GM23338 (cell line): ENCODE measurements around the gene CIROP. TPM values are rescaled to one million over a fixed set of nuclear protein-coding genes. Genes with fewer than 3 reads are reported as not detected.

Source experiments
- ATAC-seq: fragments of 200-7000 bp; cut with Tn5 transposase; 3 replicates; pipeline ENCODE4 v1.9.1; 2020
- DNase-seq: peaks from one replicate; pipeline ENCODE4 v3.0.0-alpha.2; 2015; ENCODE audit warnings: low spot score
- H2AFZ ChIP-seq: fragments of 200-600 bp; sonication (generic); 2 replicates; pipeline ENCODE4 v1.8.0; 2016; ENCODE audit warnings: antibody characterized with exemption, mild to moderate bottlenecking, moderate library complexity
- H3F3A ChIP-seq: fragments of 200-600 bp; sonication (generic); replicated peaks from 2 replicates; pipeline ENCODE4 v1.8.0; 2017; ENCODE audit warnings: antibody characterized with exemption, mixed run types, low read depth
- H3K27ac ChIP-seq: fragments of 200-600 bp; sonication (generic); 2 replicates; pipeline ENCODE4 v1.6.1; 2016; ENCODE audit warnings: low read depth
- H3K27me3 ChIP-seq: fragments of 200-600 bp; sonication (generic); 2 replicates; pipeline ENCODE4 v1.8.0; 2016; ENCODE audit warnings: mild to moderate bottlenecking, mixed run types, moderate library complexity; ENCODE audit not compliant: insufficient read depth
- H3K36me3 ChIP-seq: fragments of 200-600 bp; sonication (generic); 2 replicates; pipeline ENCODE4 v1.8.0; 2016; ENCODE audit warnings: mild to moderate bottlenecking; ENCODE audit not compliant: insufficient read depth
- H3K4me1 ChIP-seq: fragments of 200-600 bp; sonication (generic); 2 replicates; pipeline ENCODE4 v1.8.0; 2016; ENCODE audit warnings: mild to moderate bottlenecking, moderate library complexity; ENCODE audit not compliant: insufficient read depth
- H3K4me2 ChIP-seq: fragments of 200-600 bp; sonication (generic); 2 replicates; pipeline ENCODE4 v1.7.1; 2017; ENCODE audit warnings: mixed run types
- H3K4me3 ChIP-seq: fragments of 200-600 bp; sonication (generic); 2 replicates; pipeline ENCODE4 v1.6.1; 2016; ENCODE audit warnings: mixed run types
- H3K79me2 ChIP-seq: fragments of 200-600 bp; sonication (generic); replicated peaks from 2 replicates; pipeline ENCODE4 v1.8.0; 2017; ENCODE audit warnings: mild to moderate bottlenecking; ENCODE audit not compliant: insufficient read depth
- H3K9me2 ChIP-seq: fragments of 200-600 bp; sonication (generic); 2 replicates; pipeline ENCODE4 v1.8.0; 2017; ENCODE audit not compliant: insufficient read depth
- H4K20me1 ChIP-seq: fragments of 200-600 bp; sonication (generic); replicated peaks from 2 replicates; pipeline ENCODE4 v1.8.0; 2017; ENCODE audit warnings: mild to moderate bottlenecking; ENCODE audit not compliant: insufficient read depth
- H3K27ac Mint-ChIP-seq: 2 replicates; pipeline ENCODE4 v1.8.0; 2020; ENCODE audit warnings: inconsistent platforms, mild to moderate bottlenecking, moderate library complexity, mixed read lengths
- H3K27me3 Mint-ChIP-seq: 3 replicates; pipeline ENCODE4 v1.8.0; 2022; ENCODE audit warnings: low read depth, mild to moderate bottlenecking, moderate library complexity, mixed read lengths, inconsistent platforms; ENCODE audit not compliant: insufficient read depth, poor library complexity
- H3K36me3 Mint-ChIP-seq: 3 replicates; pipeline ENCODE4 v1.8.0; 2021; ENCODE audit warnings: low read depth, mild to moderate bottlenecking, inconsistent platforms, moderate library complexity, mixed read lengths
- H3K4me1 Mint-ChIP-seq: 3 replicates; pipeline ENCODE4 v1.8.0; 2020; ENCODE audit warnings: mild to moderate bottlenecking, inconsistent platforms, mixed read lengths
- H3K4me3 Mint-ChIP-seq: 3 replicates; pipeline ENCODE4 v1.8.0; 2021; ENCODE audit warnings: moderate library complexity, mild to moderate bottlenecking, inconsistent platforms, mixed read lengths
- H3K9me3 Mint-ChIP-seq: 3 replicates; pipeline ENCODE4 v1.8.0; 2020; ENCODE audit warnings: moderate library complexity, mild to moderate bottlenecking, inconsistent platforms, mixed read lengths
- CREB1 ChIP-seq: fragments of 250-450 bp; sonication (Bioruptor Pico); IDR thresholded peaks from 2 replicates; pipeline ENCODE4 v1.5.0; 2020; ENCODE audit warnings: low read depth, mild to moderate bottlenecking, moderate library complexity
- CTCF ChIP-seq, 2 experiments: fragments of 200-600 bp in 1 of 2; sonication (generic) in 1 of 2; conservative IDR thresholded peaks; 2 replicates each; pipeline versions ENCODE4 v1.5.1 to v1.6.1; 2016 to 2017; ENCODE audit warnings: antibody characterized with exemption in 2 of 2, low read depth in 2 of 2, mild to moderate bottlenecking in 2 of 2, moderate library complexity in 1 of 2
- ETS1 ChIP-seq: IDR thresholded peaks from 2 replicates; pipeline ENCODE4 v1.6.1; 2016; ENCODE audit warnings: antibody characterized with exemption
- EZH2 ChIP-seq: fragments of 200-600 bp; sonication (generic); IDR thresholded peaks from one replicate; pipeline ENCODE4 v1.8.0; 2017; ENCODE audit warnings: antibody characterized with exemption, mild to moderate bottlenecking, low read depth; ENCODE audit not compliant: unreplicated experiment
- EZH2phosphoT487 ChIP-seq: fragments of 200-600 bp; sonication (generic); IDR thresholded peaks from one replicate; pipeline ENCODE4 v1.8.1; 2018; ENCODE audit warnings: antibody characterized with exemption; ENCODE audit not compliant: unreplicated experiment
- JUNB ChIP-seq: IDR thresholded peaks from one replicate; pipeline ENCODE4 v1.6.1; 2016; ENCODE audit warnings: antibody characterized with exemption; ENCODE audit not compliant: unreplicated experiment
- NANOG ChIP-seq: IDR thresholded peaks from 2 replicates; pipeline ENCODE4 v1.6.1; 2016; ENCODE audit warnings: antibody characterized with exemption, borderline replicate concordance
- POLR2AphosphoS5 ChIP-seq: IDR thresholded peaks from 2 replicates; pipeline ENCODE4 v1.6.1; 2016; ENCODE audit warnings: antibody characterized with exemption, low read depth
- REST ChIP-seq: IDR thresholded peaks from one replicate; pipeline ENCODE4 v1.6.1; 2018; ENCODE audit warnings: antibody characterized with exemption; ENCODE audit not compliant: unreplicated experiment
- STAT1 ChIP-seq: IDR thresholded peaks from one replicate; pipeline ENCODE4 v1.6.1; 2016; ENCODE audit warnings: antibody characterized with exemption; ENCODE audit not compliant: unreplicated experiment
- ZNF114 ChIP-seq: fragments of 250-450 bp; sonication (Bioruptor Pico); IDR thresholded peaks from 2 replicates; pipeline ENCODE4 v1.5.0; 2020; ENCODE audit warnings: mild to moderate bottlenecking, moderate library complexity
- ZNF331 ChIP-seq: fragments of 250-450 bp; sonication (Bioruptor Pico); IDR thresholded peaks from 2 replicates; pipeline ENCODE4 v1.5.0; 2020; ENCODE audit warnings: low read depth, mild to moderate bottlenecking, moderate library complexity
- polyA plus RNA-seq: library from polyadenylated mRNA; unstranded; fragments of >200 nt; fragmentation: Nextera tagmentation; extraction: Ambion mirVana; gene quantifications from 2 replicates; pipeline ENCODE4 v1.2.1, GENCODE V29; 2016
- total RNA-seq: library from RNA; depleted of rRNA; stranded (reverse); fragments of >200 nt; shearing (Covaris generic); gene quantifications from 2 replicates; pipeline ENCODE4 v1.2.3, GENCODE V29; 2014
- TF ChIP-seq, protein P1 (sequence below): fragments of 250-450 bp; sonication (Bioruptor Pico); IDR thresholded peaks from 2 replicates; pipeline ENCODE4 v1.5.0; 2020; ENCODE audit warnings: mild to moderate bottlenecking, moderate library complexity

CIROP gene
- total and polyA plus RNA-seq, 2 experiments from 2014 or later, result not detected

DNA sequence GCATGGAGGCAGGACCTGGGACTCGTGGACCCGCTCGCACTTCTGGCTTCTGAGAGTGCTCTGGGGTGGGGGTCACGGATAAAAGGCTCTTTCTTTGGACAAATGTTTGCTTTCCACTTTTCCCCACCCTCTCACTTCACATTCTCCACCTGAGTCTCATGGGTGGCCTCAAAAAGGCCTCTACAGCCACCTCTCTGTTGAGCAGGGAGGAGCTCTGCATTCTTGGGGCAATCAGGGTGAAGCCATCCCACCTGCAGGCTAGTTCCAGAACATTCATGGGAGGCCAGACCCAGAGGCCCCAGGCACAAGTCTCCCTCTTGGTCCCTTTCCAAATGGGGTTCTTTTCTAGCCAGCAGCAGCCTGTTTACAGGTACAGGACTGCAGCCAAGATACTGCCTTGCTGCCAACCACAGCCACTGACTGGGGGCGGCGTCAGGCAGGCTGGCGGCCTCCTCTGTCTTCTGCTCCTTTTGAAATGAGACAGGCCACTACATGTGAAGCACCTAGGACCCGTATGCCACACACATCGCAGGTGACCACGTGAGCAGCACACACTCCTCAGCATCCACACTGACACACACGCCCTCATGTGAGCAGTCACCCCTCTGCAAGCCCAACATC, 32.5 kb upstream of the CIROP start:
- Mint-ChIP-seq H3K9me3 (no peaks in the 10 kb centered on the region), H3K4me1 (no peaks in the 10 kb centered on the region), H3K27me3 (peaks cover 3% of the 10 kb centered on the region), H3K27ac (peak overlapping the region; percentile 74; the same call in 1 of the 2 replicates), H3K36me3 (peaks cover 67% of the 10 kb centered on the region), H3K4me3 (no peak overlapping the region)
- Histone ChIP-seq H3K4me3 (no peak overlapping the region), H3K4me2 (no peak overlapping the region), H2AFZ (no peak overlapping the region), H3K79me2 (no peaks in the 10 kb centered on the region), H3K36me3 (peaks cover 20% of the 10 kb centered on the region), H3K4me1 (no peaks in the 10 kb centered on the region), H3K27me3 (no peaks in the 10 kb centered on the region), H4K20me1 (peaks cover 3% of the 10 kb centered on the region), H3K27ac (no peak overlapping the region), H3K9me2 (no peaks in the 10 kb centered on the region), H3F3A (no peaks in the 10 kb centered on the region)
- DNase-seq (no peak), ATAC-seq (no peak)
- no peak for TF ChIP-seq CREB1 (CRISPR knock-in tag)
- TF ChIP-seq NANOG, result no peak
- TF ChIP-seq EZH2phosphoT487, result no peak
- TF ChIP-seq JUNB, result no peak
- TF ChIP-seq POLR2AphosphoS5, result no peak
- TF ChIP-seq, protein P1, sequence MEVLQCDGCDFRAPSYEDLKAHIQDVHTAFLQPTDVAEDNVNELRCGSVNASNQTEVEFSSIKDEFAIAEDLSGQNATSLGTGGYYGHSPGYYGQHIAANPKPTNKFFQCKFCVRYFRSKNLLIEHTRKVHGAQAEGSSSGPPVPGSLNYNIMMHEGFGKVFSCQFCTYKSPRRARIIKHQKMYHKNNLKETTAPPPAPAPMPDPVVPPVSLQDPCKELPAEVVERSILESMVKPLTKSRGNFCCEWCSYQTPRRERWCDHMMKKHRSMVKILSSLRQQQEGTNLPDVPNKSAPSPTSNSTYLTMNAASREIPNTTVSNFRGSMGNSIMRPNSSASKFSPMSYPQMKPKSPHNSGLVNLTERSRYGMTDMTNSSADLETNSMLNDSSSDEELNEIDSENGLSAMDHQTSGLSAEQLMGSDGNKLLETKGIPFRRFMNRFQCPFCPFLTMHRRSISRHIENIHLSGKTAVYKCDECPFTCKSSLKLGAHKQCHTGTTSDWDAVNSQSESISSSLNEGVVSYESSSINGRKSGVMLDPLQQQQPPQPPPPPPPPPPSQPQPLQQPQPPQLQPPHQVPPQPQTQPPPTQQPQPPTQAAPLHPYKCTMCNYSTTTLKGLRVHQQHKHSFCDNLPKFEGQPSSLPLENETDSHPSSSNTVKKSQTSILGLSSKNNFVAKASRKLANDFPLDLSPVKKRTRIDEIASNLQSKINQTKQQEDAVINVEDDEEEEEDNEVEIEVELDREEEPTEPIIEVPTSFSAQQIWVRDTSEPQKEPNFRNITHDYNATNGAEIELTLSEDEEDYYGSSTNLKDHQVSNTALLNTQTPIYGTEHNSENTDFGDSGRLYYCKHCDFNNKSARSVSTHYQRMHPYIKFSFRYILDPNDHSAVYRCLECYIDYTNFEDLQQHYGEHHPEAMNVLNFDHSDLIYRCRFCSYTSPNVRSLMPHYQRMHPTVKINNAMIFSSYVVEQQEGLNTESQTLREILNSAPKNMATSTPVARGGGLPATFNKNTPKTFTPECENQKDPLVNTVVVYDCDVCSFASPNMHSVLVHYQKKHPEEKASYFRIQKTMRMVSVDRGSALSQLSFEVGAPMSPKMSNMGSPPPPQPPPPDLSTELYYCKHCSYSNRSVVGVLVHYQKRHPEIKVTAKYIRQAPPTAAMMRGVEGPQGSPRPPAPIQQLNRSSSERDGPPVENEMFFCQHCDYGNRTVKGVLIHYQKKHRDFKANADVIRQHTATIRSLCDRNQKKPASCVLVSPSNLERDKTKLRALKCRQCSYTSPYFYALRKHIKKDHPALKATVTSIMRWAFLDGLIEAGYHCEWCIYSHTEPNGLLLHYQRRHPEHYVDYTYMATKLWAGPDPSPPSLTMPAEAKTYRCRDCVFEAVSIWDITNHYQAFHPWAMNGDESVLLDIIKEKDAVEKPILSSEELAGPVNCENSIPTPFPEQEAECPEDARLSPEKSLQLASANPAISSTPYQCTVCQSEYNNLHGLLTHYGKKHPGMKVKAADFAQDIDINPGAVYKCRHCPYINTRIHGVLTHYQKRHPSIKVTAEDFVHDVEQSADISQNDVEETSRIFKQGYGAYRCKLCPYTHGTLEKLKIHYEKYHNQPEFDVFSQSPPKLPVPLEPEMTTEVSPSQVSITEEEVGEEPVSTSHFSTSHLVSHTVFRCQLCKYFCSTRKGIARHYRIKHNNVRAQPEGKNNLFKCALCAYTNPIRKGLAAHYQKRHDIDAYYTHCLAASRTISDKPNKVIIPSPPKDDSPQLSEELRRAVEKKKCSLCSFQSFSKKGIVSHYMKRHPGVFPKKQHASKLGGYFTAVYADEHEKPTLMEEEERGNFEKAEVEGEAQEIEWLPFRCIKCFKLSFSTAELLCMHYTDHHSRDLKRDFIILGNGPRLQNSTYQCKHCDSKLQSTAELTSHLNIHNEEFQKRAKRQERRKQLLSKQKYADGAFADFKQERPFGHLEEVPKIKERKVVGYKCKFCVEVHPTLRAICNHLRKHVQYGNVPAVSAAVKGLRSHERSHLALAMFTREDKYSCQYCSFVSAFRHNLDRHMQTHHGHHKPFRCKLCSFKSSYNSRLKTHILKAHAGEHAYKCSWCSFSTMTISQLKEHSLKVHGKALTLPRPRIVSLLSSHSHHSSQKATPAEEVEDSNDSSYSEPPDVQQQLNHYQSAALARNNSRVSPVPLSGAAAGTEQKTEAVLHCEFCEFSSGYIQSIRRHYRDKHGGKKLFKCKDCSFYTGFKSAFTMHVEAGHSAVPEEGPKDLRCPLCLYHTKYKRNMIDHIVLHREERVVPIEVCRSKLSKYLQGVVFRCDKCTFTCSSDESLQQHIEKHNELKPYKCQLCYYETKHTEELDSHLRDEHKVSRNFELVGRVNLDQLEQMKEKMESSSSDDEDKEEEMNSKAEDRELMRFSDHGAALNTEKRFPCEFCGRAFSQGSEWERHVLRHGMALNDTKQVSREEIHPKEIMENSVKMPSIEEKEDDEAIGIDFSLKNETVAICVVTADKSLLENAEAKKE (CRISPR knock-in tag), result no peak
- TF ChIP-seq REST, result no peak
- TF ChIP-seq ZNF331, result no peak
- TF ChIP-seq ZNF114, result no peak
- TF ChIP-seq EZH2, result no peak
- no peak for TF ChIP-seq CTCF (conservative IDR thresholded peaks at IDR 0.05; ENCODE audit: low read depth in 2 of 2)
- no peak for TF ChIP-seq STAT1
- TF ChIP-seq ETS1, result no peak
